Stomach (tissue), 4 donors: ENCODE results near the gene PSORS1C1.

Experiments
- CTCF ChIP-seq, 7 experiments: fragments of 450-650 bp in 4 of 7; fragments of 200-600 bp in 3 of 7; sonication (generic) in 3 of 7; IDR thresholded peaks; one replicate each; pipeline ENCODE4 v1.5.1; 2016 to 2019; ENCODE audit warnings: antibody characterized with exemption in 7 of 7, control low read depth in 2 of 7, mild to moderate bottlenecking in 1 of 7
- POLR2A ChIP-seq, 4 donors: fragments of 450-650 bp; IDR thresholded peaks; one replicate each; pipeline ENCODE4 v1.6.1; 2016; ENCODE audit warnings: antibody characterized with exemption in 4 of 4, control low read depth in 2 of 4, mild to moderate bottlenecking in 1 of 4, moderate library complexity in 1 of 4
- POLR2AphosphoS5 ChIP-seq, 3 donors: sonication (generic); formaldehyde crosslinking; IDR thresholded peaks; one replicate each; pipeline ENCODE4 v1.6.1; 2016; ENCODE audit warnings: antibody characterized with exemption in 3 of 3

GRCh38 chr6:31161216-31162126, 46.9 kb downstream of the PSORS1C1 start:
- no peak for TF ChIP-seq CTCF (IDR thresholded peaks at IDR 0.05)
- no peak for TF ChIP-seq POLR2A (IDR thresholded peaks at IDR 0.05)
- no peak for TF ChIP-seq POLR2AphosphoS5 (IDR thresholded peaks at IDR 0.05)
